ENCODE results near the gene CEP112.

- TF ChIP-seq CTCF (conservative IDR thresholded peaks at IDR 0.05), result no peak
- TF ChIP-seq ZFX (IDR thresholded peaks at IDR 0.05), result no peak
These were observed 20.8 kb downstream of the CEP112 start for GRCh38 chr17:66171172-66171571.

Measured in C4-2B (cell line).